ENCODE data around the gene ZNF117. TPM values are rescaled to one million over a fixed set of nuclear protein-coding genes. Genes with fewer than 3 reads are reported as not detected.

Gene ZNF117
- total and polyA plus RNA-seq, 2 donors (not counting 1 experiment from before 2014, with no cell fraction given): 5.2 to 9.2 TPM

DNA sequence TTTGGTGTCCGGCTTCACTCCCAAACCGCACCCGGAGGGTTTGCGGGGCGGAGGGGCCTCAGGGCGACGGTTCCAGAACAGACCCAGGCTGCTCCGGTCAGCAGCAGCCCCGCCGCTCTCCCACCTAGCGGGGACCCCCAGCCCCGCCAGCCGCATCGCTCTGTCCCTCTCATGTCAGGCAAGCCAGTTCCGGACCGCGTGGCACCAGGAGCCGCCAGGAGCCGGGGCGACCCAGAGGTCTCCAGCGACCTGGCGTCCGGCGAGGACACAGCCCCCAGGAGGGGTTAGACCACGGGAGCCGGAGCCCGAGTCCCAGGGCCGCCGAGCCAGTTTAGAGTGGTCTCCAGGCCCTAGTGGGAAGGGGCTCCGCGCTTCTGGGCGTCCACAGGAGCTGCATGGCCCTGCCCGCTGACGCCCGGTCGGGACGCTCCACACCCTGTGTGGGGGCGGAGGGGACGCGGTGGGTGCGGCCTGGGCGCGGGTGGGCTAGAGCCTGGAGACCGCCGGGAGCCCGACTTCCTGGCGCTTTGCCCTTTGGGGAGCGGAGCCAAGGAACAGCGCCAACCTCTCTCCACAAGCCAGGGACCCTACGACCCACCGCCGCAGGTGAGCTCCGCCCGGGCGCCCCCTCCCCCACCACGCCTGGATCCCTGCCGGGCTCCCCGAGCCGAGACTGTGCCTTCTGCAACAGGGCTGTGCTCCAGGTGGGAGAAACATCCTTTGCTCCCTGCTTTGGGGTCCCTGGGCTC, 43.4 kb downstream of the ZNF117 start:
- Histone ChIP-seq H3K9ac (ENCODE audit: low read length) (peak overlapping the region; percentile 39), H3K36me3 (replicated peaks in 1 of 2; ENCODE audit: control extremely low read depth in 1 of 2, control insufficient read depth in 1 of 2, extremely low read depth in 1 of 2, insufficient read depth in 2 of 2, low read length in 1 of 2) (no peaks in the 10 kb centered on the region), H2AFZ (ENCODE audit: insufficient read depth, low read depth, low read length, poor library complexity, severe bottlenecking) (peak overlapping the region; percentile 51), H3K79me2 (ENCODE audit: control insufficient read depth, insufficient read depth, low read length) (no peaks in the 10 kb centered on the region), H3K4me3 (ENCODE audit: control extremely low read depth in 1 of 5, extremely low read depth in 1 of 5, insufficient read depth in 1 of 5, low read depth in 2 of 5, low read length in 4 of 5) (peak overlapping the region in 4 of 5 experiments; percentile 14 to 37 (median 30)), H3K27me3 (replicated peaks in 1 of 4; ENCODE audit: control extremely low read depth in 1 of 4, control insufficient read depth in 3 of 4, insufficient read depth in 4 of 4, low read length in 3 of 4) (peaks cover 0 to 49% (median 28%) of the 10 kb centered on the region in 4 experiments), H4K20me1 (ENCODE audit: control insufficient read depth, insufficient read depth, low read length, poor library complexity, severe bottlenecking) (no peaks in the 10 kb centered on the region), H3K27ac (ENCODE audit: low read length in 2 of 2) (no peak overlapping the region), H3K9me3 (ENCODE audit: control extremely low read depth in 1 of 3, control insufficient read depth in 2 of 3, insufficient read depth in 1 of 3, low read length in 2 of 3) (peaks cover 0 to 23% (median 0%) of the 10 kb centered on the region in 3 donors), H3K4me1 (ENCODE audit: control insufficient read depth in 2 of 2, insufficient read depth in 2 of 2, low read length in 2 of 2) (peaks cover 9 to 12% of the 10 kb centered on the region in 2 donors), H3K4me2 (replicated peaks; ENCODE audit: low read depth, low read length, poor library complexity, severe bottlenecking) (peak overlapping the region; percentile 73)
- Mint-ChIP-seq H3K4me3 (peak overlapping the region; percentile 33), H3K27ac (no peak overlapping the region), H3K4me1 (peaks cover 4% of the 10 kb centered on the region), H3K27me3 (peaks cover 40% of the 10 kb centered on the region), H3K9me3 (ENCODE audit: insufficient read depth) (no peaks in the 10 kb centered on the region)
- no peak for ATAC-seq (ENCODE audit: low read depth)
- no peak for TF ChIP-seq EZH2 (IDR thresholded peaks at IDR 0.05; ENCODE audit: borderline replicate concordance, insufficient read depth, low read depth, low read length, poor library complexity, severe bottlenecking)
- TF ChIP-seq, protein P1, sequence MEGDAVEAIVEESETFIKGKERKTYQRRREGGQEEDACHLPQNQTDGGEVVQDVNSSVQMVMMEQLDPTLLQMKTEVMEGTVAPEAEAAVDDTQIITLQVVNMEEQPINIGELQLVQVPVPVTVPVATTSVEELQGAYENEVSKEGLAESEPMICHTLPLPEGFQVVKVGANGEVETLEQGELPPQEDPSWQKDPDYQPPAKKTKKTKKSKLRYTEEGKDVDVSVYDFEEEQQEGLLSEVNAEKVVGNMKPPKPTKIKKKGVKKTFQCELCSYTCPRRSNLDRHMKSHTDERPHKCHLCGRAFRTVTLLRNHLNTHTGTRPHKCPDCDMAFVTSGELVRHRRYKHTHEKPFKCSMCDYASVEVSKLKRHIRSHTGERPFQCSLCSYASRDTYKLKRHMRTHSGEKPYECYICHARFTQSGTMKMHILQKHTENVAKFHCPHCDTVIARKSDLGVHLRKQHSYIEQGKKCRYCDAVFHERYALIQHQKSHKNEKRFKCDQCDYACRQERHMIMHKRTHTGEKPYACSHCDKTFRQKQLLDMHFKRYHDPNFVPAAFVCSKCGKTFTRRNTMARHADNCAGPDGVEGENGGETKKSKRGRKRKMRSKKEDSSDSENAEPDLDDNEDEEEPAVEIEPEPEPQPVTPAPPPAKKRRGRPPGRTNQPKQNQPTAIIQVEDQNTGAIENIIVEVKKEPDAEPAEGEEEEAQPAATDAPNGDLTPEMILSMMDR (IDR thresholded peaks at IDR 0.05): no peak
- ChIA-PET POLR2A (no interaction called here), CTCF (interaction anchor here (1.0 to 1.3 kb wide), 2 partner anchors 12 kb away, joined by 3 to 4 read pairs; no protein-coding TSS in a partner anchor)
- peak; percentile 10 for DNase-seq
- intact Hi-C loops (cut with micrococcal nuclease): no loop called here
- WGBS (ENCODE audit: insufficient coverage): 6% methylated on average over 54 of the region's 59 CpGs

DNA sequence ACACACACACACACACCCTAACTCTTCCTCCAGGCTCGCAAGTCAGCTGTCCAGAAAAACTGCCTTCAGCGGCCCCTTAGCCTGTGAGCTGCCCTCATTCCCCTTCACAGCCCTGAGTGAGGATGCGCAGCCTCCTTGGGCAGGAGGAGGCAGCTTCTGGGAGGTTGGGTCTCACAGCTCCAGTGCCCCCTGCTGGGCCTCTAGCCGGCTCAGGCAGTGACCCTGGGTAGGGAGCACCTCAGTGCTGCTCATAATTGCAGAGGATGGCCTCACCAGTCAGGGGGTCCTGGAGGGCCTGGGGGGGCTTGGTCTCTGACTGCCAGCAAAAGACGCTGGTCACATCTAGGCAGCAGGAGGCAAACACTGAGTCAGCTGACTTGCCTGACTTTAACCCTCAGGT, 44.1 kb downstream of the ZNF117 start:
- DNase-seq: peak; percentile 15
- H3K27ac Mint-ChIP-seq: no peak overlapping the region
- Histone ChIP-seq H3K9me3 (ENCODE audit: control extremely low read depth in 1 of 3, control insufficient read depth in 2 of 3, insufficient read depth in 1 of 3, low read length in 2 of 3) (peaks cover 0 to 26% (median 0%) of the 10 kb centered on the region in 3 donors), H3K9ac (ENCODE audit: low read length) (no peak overlapping the region), H4K20me1 (ENCODE audit: control insufficient read depth, insufficient read depth, low read length, poor library complexity, severe bottlenecking) (no peaks in the 10 kb centered on the region), H3K27me3 (replicated peaks in 1 of 4; ENCODE audit: control extremely low read depth in 1 of 4, control insufficient read depth in 3 of 4, insufficient read depth in 4 of 4, low read length in 3 of 4) (peaks cover 0 to 49% (median 28%) of the 10 kb centered on the region in 4 experiments), H2AFZ (ENCODE audit: insufficient read depth, low read depth, low read length, poor library complexity, severe bottlenecking) (peak overlapping the region; percentile 51), H3K79me2 (ENCODE audit: control insufficient read depth, insufficient read depth, low read length) (no peaks in the 10 kb centered on the region), H3K4me3 (ENCODE audit: control extremely low read depth in 1 of 5, extremely low read depth in 1 of 5, insufficient read depth in 1 of 5, low read depth in 2 of 5, low read length in 4 of 5) (no peak overlapping the region), H3K36me3 (replicated peaks in 1 of 2; ENCODE audit: control extremely low read depth in 1 of 2, control insufficient read depth in 1 of 2, extremely low read depth in 1 of 2, insufficient read depth in 2 of 2, low read length in 1 of 2) (no peaks in the 10 kb centered on the region), H3K27ac (ENCODE audit: low read length in 2 of 2) (no peak overlapping the region), H3K4me1 (ENCODE audit: control insufficient read depth in 2 of 2, insufficient read depth in 2 of 2, low read length in 2 of 2) (peaks cover 9 to 12% of the 10 kb centered on the region in 2 donors), H3K4me2 (replicated peaks; ENCODE audit: low read depth, low read length, poor library complexity, severe bottlenecking) (peak overlapping the region; percentile 73)
- no peak for TF ChIP-seq EZH2 (IDR thresholded peaks at IDR 0.05; ENCODE audit: borderline replicate concordance, insufficient read depth, low read depth, low read length, poor library complexity, severe bottlenecking)
- TF ChIP-seq, protein P1 (IDR thresholded peaks at IDR 0.05): no peak
- peak; percentile 36 for ATAC-seq (ENCODE audit: low read depth)
- CTCF ChIA-PET: interaction anchor here (1.0 kb wide), 1 partner anchor 12 kb away, joined by 3 read pairs; no protein-coding TSS in a partner anchor
- peaks cover 4% of the 10 kb centered on the region for H3K4me1 Mint-ChIP-seq
- intact Hi-C loops (cut with micrococcal nuclease): no loop called here
- H3K4me3 Mint-ChIP-seq: no peak overlapping the region
- POLR2A ChIA-PET: no interaction called here
- no peaks in the 10 kb centered on the region for H3K9me3 Mint-ChIP-seq (ENCODE audit: insufficient read depth)
- 43% methylated on average over 4 of the region's 5 CpGs for WGBS (ENCODE audit: insufficient coverage)
- peaks cover 40% of the 10 kb centered on the region for H3K27me3 Mint-ChIP-seq
